Breast epithelium (tissue), 3 donors: ENCODE measurements around the gene P3H2.

ENCODE experiments used
- CTCF ChIP-seq, 3 donors: fragments of 450-650 bp; IDR thresholded peaks; one replicate each; pipeline ENCODE4 v1.5.1; 2016 to 2017; ENCODE audit warnings: antibody characterized with exemption in 3 of 3, mild to moderate bottlenecking in 3 of 3, moderate library complexity in 3 of 3
- POLR2A ChIP-seq: fragments of 450-650 bp; IDR thresholded peaks from one replicate; pipeline ENCODE4 v1.6.1; 2016; ENCODE audit warnings: antibody characterized with exemption, mild to moderate bottlenecking, moderate library complexity
- POLR2AphosphoS5 ChIP-seq, 3 donors: sonication (generic); formaldehyde crosslinking; IDR thresholded peaks; one replicate each; pipeline ENCODE4 v1.6.1; 2017; ENCODE audit warnings: antibody characterized with exemption in 3 of 3

GRCh38 chr3:190000187-190000860, 120.4 kb downstream of the P3H2 start:
- TF ChIP-seq POLR2A (no peak), CTCF (IDR thresholded peaks at IDR 0.05) (no peak), POLR2AphosphoS5 (IDR thresholded peaks at IDR 0.05) (no peak)
